Astrocyte (in vitro differentiated cells and primary cell): Measurements from ENCODE around the gene ENTREP1.

Experiments used
- CTCF ChIP-seq: IDR thresholded peaks from 2 replicates; pipeline ENCODE4 v1.5.1; 2011; ENCODE audit warnings: low read depth, mild to moderate bottlenecking, inconsistent platforms, low read length, moderate library complexity; ENCODE audit not compliant: insufficient read depth
- EZH2 ChIP-seq: IDR thresholded peaks from 2 replicates; pipeline ENCODE4 v1.6.1; 2012; ENCODE audit warnings: mild to moderate bottlenecking, low read length, inconsistent platforms; ENCODE audit not compliant: insufficient read depth

DNA sequence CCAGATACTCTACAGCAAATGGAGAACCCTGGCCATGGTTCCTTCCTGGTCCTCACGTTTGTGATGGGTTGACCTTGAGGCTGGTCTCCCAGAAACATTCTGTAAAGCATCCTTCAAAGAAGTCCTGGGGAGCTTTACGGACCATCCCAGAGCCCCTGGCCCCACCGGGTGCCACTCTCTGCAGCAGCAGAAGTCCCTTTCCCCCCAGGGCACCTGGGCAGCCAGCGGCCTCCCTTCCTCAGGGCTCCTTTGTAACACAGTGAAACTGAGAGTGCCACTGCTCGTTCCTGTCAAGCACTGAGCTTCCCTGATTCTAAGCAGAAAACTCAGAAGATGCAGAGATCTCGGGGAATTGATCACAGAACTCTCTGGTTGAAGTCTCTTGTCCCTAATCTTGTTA lies 104.3 kb downstream of the ENTREP1 start:
- TF ChIP-seq CTCF (no peak), EZH2 (no peak)
